ENCODE data around the gene TMEM132A. TPM values are rescaled to one million over a fixed set of nuclear protein-coding genes. Genes with fewer than 3 reads are reported as not detected.

TMEM132A gene
- polyA plus RNA-seq, 5 donors: 30.6 to 66.6 (median 51.3) TPM

DNA sequence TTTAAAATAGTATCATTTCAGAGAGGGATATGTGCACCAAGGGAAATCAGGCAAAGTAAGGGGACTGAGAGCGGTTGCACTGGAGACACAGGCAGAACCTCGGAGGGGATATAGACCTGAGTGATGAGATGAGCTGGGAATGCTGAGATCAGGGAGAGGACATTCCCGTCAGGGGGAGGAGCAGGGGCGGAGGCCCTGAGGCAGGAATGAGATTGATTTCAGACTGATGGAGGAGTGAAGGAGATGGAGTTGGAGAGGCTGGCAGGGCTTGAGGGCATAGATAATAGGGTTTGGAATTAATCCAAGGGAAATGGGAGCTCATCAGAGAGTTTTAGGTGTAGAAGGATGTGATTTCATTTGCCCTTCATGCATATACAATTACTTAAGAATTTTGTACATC is 60.4 kb downstream of the TMEM132A start:
- no peak for DNase-seq

DNA sequence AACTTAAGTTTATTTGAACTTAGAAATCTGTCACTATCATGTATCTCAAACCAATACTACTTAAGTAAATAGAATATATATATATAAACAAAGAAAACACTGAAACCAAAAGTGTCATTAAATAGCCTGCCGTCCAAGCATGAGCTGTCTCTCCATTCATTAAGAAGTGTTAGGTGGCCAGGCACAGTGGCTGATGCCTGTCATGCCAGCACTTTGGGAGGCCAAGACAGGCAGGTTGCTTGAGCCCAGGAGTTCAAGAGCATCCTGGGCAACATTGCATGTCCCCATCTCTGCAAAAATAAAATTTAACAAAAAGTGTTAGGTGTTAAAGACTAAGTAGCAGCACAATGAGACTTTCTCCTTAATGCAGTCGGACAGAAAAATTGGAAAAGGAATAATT is 61.2 kb downstream of the TMEM132A start:
- DNase-seq: no peak

DNA sequence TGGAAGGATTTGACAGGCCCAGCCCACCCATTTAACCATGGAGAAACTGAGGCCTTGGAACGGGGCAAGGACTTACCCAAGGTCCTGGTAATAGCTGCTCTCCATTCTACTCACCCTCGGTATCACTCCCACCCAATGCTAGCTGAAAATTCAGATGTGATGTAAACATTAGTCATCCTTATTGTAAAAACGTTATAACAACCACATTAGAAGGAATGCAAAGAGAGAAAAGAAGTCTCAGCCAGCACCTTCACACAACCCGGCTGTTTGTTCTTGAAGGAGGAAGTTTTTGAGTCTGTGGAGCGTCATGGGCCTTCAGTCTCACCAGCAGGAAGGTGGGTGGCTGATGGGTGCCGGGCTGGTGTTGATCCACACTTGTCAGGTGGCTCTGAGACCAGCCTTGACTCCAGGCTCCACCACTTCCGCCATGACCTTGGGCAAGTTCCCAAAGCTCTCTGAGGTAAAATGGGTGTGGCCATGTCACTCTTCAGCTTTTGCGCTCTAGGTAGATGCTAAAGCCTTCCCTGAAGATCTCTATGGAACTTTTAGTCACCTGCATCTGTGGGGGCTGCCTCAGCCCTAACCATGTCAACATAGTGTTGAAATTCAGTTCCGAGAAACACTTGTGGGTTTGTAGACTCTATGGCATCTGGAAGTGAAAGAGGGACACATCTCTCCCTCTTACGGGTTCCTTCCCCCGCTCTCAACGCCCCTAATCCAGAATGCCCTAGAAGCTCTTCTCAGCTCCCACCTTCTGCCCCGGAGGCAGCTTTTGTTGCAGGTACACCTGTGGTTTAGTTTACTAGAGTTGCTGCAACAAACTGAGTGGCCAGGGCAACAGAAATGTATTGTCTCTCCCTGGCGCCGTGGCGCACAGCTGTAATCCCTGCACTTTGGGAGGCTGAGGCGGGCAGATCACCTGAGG is 62.0 kb downstream of the TMEM132A start:
- no peak for DNase-seq

Other genes starting within 250 kb of the TMEM132A start
- 10 to 100 TPM in 4 of 5 donors, 1 to 10 TPM in 1; 6.7 to 19.3 (median 13.2) TPM for gene MS4A8, start 224.8 kb upstream of the TMEM132A start, polyA plus RNA-seq (ENCODE audit: insufficient read depth in 1 of 5, insufficient read length in 5 of 5, low replicate concordance in 1 of 5)
- gene MS4A18, start 199.7 kb upstream of the TMEM132A start, polyA plus RNA-seq (ENCODE audit: insufficient read depth in 1 of 5, insufficient read length in 5 of 5, low replicate concordance in 1 of 5): not detected
- not detected for gene MS4A15, start 167.6 kb upstream of the TMEM132A start, polyA plus RNA-seq (ENCODE audit: insufficient read depth in 1 of 5, insufficient read length in 5 of 5, low replicate concordance in 1 of 5)
- gene MS4A10, start 139.1 kb upstream of the TMEM132A start, polyA plus RNA-seq (ENCODE audit: insufficient read depth in 1 of 5, insufficient read length in 5 of 5, low replicate concordance in 1 of 5): under 1 TPM in 3 of 5 donors, not detected in 2; 0.06 to 0.16 (median 0.07) TPM
- gene CCDC86, start 82.3 kb upstream of the TMEM132A start, polyA plus RNA-seq (ENCODE audit: insufficient read depth in 1 of 5, insufficient read length in 5 of 5, low replicate concordance in 1 of 5): 10 to 100 TPM; 10.8 to 23.9 (median 14.7) TPM
- under 1 TPM; 0.14 to 0.51 (median 0.23) TPM for gene PTGDR2, start 68.5 kb upstream of the TMEM132A start, polyA plus RNA-seq (ENCODE audit: insufficient read depth in 1 of 5, insufficient read length in 5 of 5, low replicate concordance in 1 of 5)
- not detected for gene ZP1, start 56.9 kb upstream of the TMEM132A start, polyA plus RNA-seq (ENCODE audit: insufficient read depth in 1 of 5, insufficient read length in 5 of 5, low replicate concordance in 1 of 5)
- 100 to 1,000 TPM in 3 of 5 donors, 10 to 100 TPM in 2; 87.6 to 126 (median 107) TPM for gene PRPF19, start 17.9 kb upstream of the TMEM132A start, polyA plus RNA-seq (ENCODE audit: insufficient read depth in 1 of 5, insufficient read length in 5 of 5, low replicate concordance in 1 of 5)
- 100 to 1,000 TPM in 1 of 5 donors, 10 to 100 TPM in 4; 71.2 to 107 (median 79.9) TPM for gene TMEM109, start 10.3 kb upstream of the TMEM132A start, polyA plus RNA-seq (ENCODE audit: insufficient read depth in 1 of 5, insufficient read length in 5 of 5, low replicate concordance in 1 of 5)
- gene SLC15A3, start 27.7 kb downstream of the TMEM132A start, polyA plus RNA-seq (ENCODE audit: insufficient read depth in 1 of 5, insufficient read length in 5 of 5, low replicate concordance in 1 of 5): 10 to 100 TPM; 14.7 to 21.2 (median 20.6) TPM
- gene CD6, start 47.2 kb downstream of the TMEM132A start, polyA plus RNA-seq (ENCODE audit: insufficient read depth in 1 of 5, insufficient read length in 5 of 5, low replicate concordance in 1 of 5): 1 to 10 TPM in 4 of 5 donors, under 1 TPM in 1; 0.99 to 2.1 (median 1.1) TPM
- gene CD5, start 178.0 kb downstream of the TMEM132A start, polyA plus RNA-seq (ENCODE audit: insufficient read depth in 1 of 5, insufficient read length in 5 of 5, low replicate concordance in 1 of 5): under 1 TPM; 0.14 to 0.35 (median 0.23) TPM
- 10 to 100 TPM; 12.3 to 19.7 (median 15.6) TPM for gene VPS37C, start 237.0 kb downstream of the TMEM132A start, polyA plus RNA-seq (ENCODE audit: insufficient read depth in 1 of 5, insufficient read length in 5 of 5, low replicate concordance in 1 of 5)

All from right lung (tissue), 5 donors.